ENCODE results near the gene SHC2. TPM values are rescaled to one million over a fixed set of nuclear protein-coding genes. Genes with fewer than 3 reads are reported as not detected.

The SHC2 gene
- polyA plus RNA-seq, 4 donors: 7.6 to 18.9 (median 12.3) TPM

- Histone ChIP-seq H3K27me3 (ENCODE audit: control insufficient read depth in 3 of 3, insufficient read depth in 3 of 3, low read length in 3 of 3) (peaks cover 7 to 41% (median 14%) of the 10 kb centered on the region in 3 donors), H3K36me3 (ENCODE audit: control insufficient read depth in 3 of 3, insufficient read depth in 2 of 3, low read depth in 1 of 3, low read length in 3 of 3) (no peaks in the 10 kb centered on the region), H3K27ac (ENCODE audit: low read depth in 1 of 3, low read length in 2 of 3) (no peak overlapping the region), H3K9me3 (ENCODE audit: control insufficient read depth in 2 of 2, insufficient read depth in 1 of 2, low read depth in 1 of 2, low read length in 1 of 2) (peaks cover 0 to 3% of the 10 kb centered on the region in 2 donors), H3K4me1 (ENCODE audit: control insufficient read depth in 3 of 3, insufficient read depth in 2 of 3, low read depth in 1 of 3, low read length in 2 of 3) (peaks cover 0 to 5% (median 0%) of the 10 kb centered on the region in 3 donors), H3K4me3 (ENCODE audit: low read depth in 1 of 3, low read length in 3 of 3) (no peak overlapping the region)
- 60 to 84% (median 70%) methylated on average over 48 of the region's 48 CpGs for WGBS, 3 donors
- FAIRE-seq (no peak), DNase-seq (no peak)
Observed at GRCh38 chr19:406971-407510, 53.8 kb downstream of the SHC2 start.

- Histone ChIP-seq H3K36me3 (ENCODE audit: control insufficient read depth in 3 of 3, insufficient read depth in 2 of 3, low read depth in 1 of 3, low read length in 3 of 3) (no peaks in the 10 kb centered on the region), H3K27ac (ENCODE audit: low read depth in 1 of 3, low read length in 2 of 3) (no peak overlapping the region), H3K9me3 (ENCODE audit: control insufficient read depth in 2 of 2, insufficient read depth in 1 of 2, low read depth in 1 of 2, low read length in 1 of 2) (peaks cover 0 to 3% of the 10 kb centered on the region in 2 donors), H3K4me3 (ENCODE audit: low read depth in 1 of 3, low read length in 3 of 3) (no peak overlapping the region), H3K27me3 (ENCODE audit: control insufficient read depth in 3 of 3, insufficient read depth in 3 of 3, low read length in 3 of 3) (peaks cover 7 to 36% (median 14%) of the 10 kb centered on the region in 3 donors), H3K4me1 (ENCODE audit: control insufficient read depth in 3 of 3, insufficient read depth in 2 of 3, low read depth in 1 of 3, low read length in 2 of 3) (peaks cover 0 to 5% (median 0%) of the 10 kb centered on the region in 3 donors)
- no peak for DNase-seq
- no peak for FAIRE-seq
- WGBS, 3 donors: 62 to 64% (median 64%) methylated on average over 33 to 41 of the region's 41 CpGs
Observed at GRCh38 chr19:406135-406781, 54.6 kb downstream of the SHC2 start.

- peaks cover 0 to 5% (median 0%) of the 10 kb centered on the region in 3 donors for H3K4me1 ChIP-seq (ENCODE audit: control insufficient read depth in 3 of 3, insufficient read depth in 2 of 3, low read depth in 1 of 3, low read length in 2 of 3)
- peaks cover 7 to 33% (median 12%) of the 10 kb centered on the region in 3 donors for H3K27me3 ChIP-seq (ENCODE audit: control insufficient read depth in 3 of 3, insufficient read depth in 3 of 3, low read length in 3 of 3)
- no peaks in the 10 kb centered on the region for H3K9me3 ChIP-seq (ENCODE audit: control insufficient read depth in 2 of 2, insufficient read depth in 1 of 2, low read depth in 1 of 2, low read length in 1 of 2)
- WGBS, 3 donors: 2 to 32% (median 21%) methylated on average over 22 to 29 of the region's 29 CpGs
- FAIRE-seq: no peak
- no peak overlapping the region for H3K27ac ChIP-seq (ENCODE audit: low read depth in 1 of 3, low read length in 2 of 3)
- no peaks in the 10 kb centered on the region for H3K36me3 ChIP-seq (ENCODE audit: control insufficient read depth in 3 of 3, insufficient read depth in 2 of 3, low read depth in 1 of 3, low read length in 3 of 3)
- no peak for DNase-seq
- H3K4me3 ChIP-seq (ENCODE audit: low read depth in 1 of 3, low read length in 3 of 3): no peak overlapping the region
Observed at GRCh38 chr19:405121-405965, 55.5 kb downstream of the SHC2 start.

- H3K36me3 ChIP-seq (ENCODE audit: control insufficient read depth in 3 of 3, insufficient read depth in 2 of 3, low read depth in 1 of 3, low read length in 3 of 3): no peaks in the 10 kb centered on the region
- 70 to 80% (median 70%) methylated on average over 35 to 38 of the region's 38 CpGs for WGBS, 3 donors
- H3K9me3 ChIP-seq (ENCODE audit: control insufficient read depth in 2 of 2, insufficient read depth in 1 of 2, low read depth in 1 of 2, low read length in 1 of 2): no peaks in the 10 kb centered on the region
- peaks cover 8 to 17% (median 9%) of the 10 kb centered on the region in 3 donors for H3K27me3 ChIP-seq (ENCODE audit: control insufficient read depth in 3 of 3, insufficient read depth in 3 of 3, low read length in 3 of 3)
- FAIRE-seq (no peak), DNase-seq (no peak)
- no peak overlapping the region for H3K4me3 ChIP-seq (ENCODE audit: low read depth in 1 of 3, low read length in 3 of 3)
- H3K4me1 ChIP-seq (ENCODE audit: control insufficient read depth in 3 of 3, insufficient read depth in 2 of 3, low read depth in 1 of 3, low read length in 2 of 3): no peaks in the 10 kb centered on the region
- no peak overlapping the region for H3K27ac ChIP-seq (ENCODE audit: low read depth in 1 of 3, low read length in 2 of 3)
Observed at GRCh38 chr19:403221-404027, 57.4 kb downstream of the SHC2 start.

GRCh38 chr19:402786-403185 lies 58.0 kb downstream of the SHC2 start:
- DNase-seq (no peak), FAIRE-seq (no peak)
- Histone ChIP-seq H3K27ac (ENCODE audit: low read depth in 1 of 3, low read length in 2 of 3) (no peak overlapping the region), H3K36me3 (ENCODE audit: control insufficient read depth in 3 of 3, insufficient read depth in 2 of 3, low read depth in 1 of 3, low read length in 3 of 3) (no peaks in the 10 kb centered on the region), H3K27me3 (ENCODE audit: control insufficient read depth in 3 of 3, insufficient read depth in 3 of 3, low read length in 3 of 3) (peaks cover 7 to 13% (median 8%) of the 10 kb centered on the region in 3 donors), H3K9me3 (ENCODE audit: control insufficient read depth in 2 of 2, insufficient read depth in 1 of 2, low read depth in 1 of 2, low read length in 1 of 2) (no peaks in the 10 kb centered on the region), H3K4me1 (ENCODE audit: control insufficient read depth in 3 of 3, insufficient read depth in 2 of 3, low read depth in 1 of 3, low read length in 2 of 3) (no peaks in the 10 kb centered on the region), H3K4me3 (ENCODE audit: low read depth in 1 of 3, low read length in 3 of 3) (no peak overlapping the region)
- WGBS, 3 donors: 88 to 92% (median 91%) methylated on average over 11 of the region's 11 CpGs

GRCh38 chr19:401866-402511 lies 58.8 kb downstream of the SHC2 start:
- H3K4me1 ChIP-seq (ENCODE audit: control insufficient read depth in 3 of 3, insufficient read depth in 2 of 3, low read depth in 1 of 3, low read length in 2 of 3): no peaks in the 10 kb centered on the region
- no peaks in the 10 kb centered on the region for H3K9me3 ChIP-seq (ENCODE audit: control insufficient read depth in 2 of 2, insufficient read depth in 1 of 2, low read depth in 1 of 2, low read length in 1 of 2)
- H3K27me3 ChIP-seq (ENCODE audit: control insufficient read depth in 3 of 3, insufficient read depth in 3 of 3, low read length in 3 of 3): peaks cover 2 to 13% (median 8%) of the 10 kb centered on the region in 3 donors
- DNase-seq (no peak), FAIRE-seq (no peak)
- 13 to 28% (median 20%) methylated on average over 32 to 38 of the region's 38 CpGs for WGBS, 3 donors
- no peak overlapping the region for H3K4me3 ChIP-seq (ENCODE audit: low read depth in 1 of 3, low read length in 3 of 3)
- no peaks in the 10 kb centered on the region for H3K36me3 ChIP-seq (ENCODE audit: control insufficient read depth in 3 of 3, insufficient read depth in 2 of 3, low read depth in 1 of 3, low read length in 3 of 3)
- no peak overlapping the region for H3K27ac ChIP-seq (ENCODE audit: low read depth in 1 of 3, low read length in 2 of 3)

GRCh38 chr19:400976-401865 lies 59.6 kb downstream of the SHC2 start:
- peaks cover 2 to 10% (median 8%) of the 10 kb centered on the region in 3 donors for H3K27me3 ChIP-seq (ENCODE audit: control insufficient read depth in 3 of 3, insufficient read depth in 3 of 3, low read length in 3 of 3)
- H3K4me3 ChIP-seq (ENCODE audit: low read depth in 1 of 3, low read length in 3 of 3): no peak overlapping the region

More at GRCh38 chr19:400976-401865, 59.6 kb downstream of the SHC2 start:
- DNase-seq: no peak
- Histone ChIP-seq H3K36me3 (ENCODE audit: control insufficient read depth in 3 of 3, insufficient read depth in 2 of 3, low read depth in 1 of 3, low read length in 3 of 3) (no peaks in the 10 kb centered on the region), H3K27ac (ENCODE audit: low read depth in 1 of 3, low read length in 2 of 3) (no peak overlapping the region), H3K9me3 (ENCODE audit: control insufficient read depth in 2 of 2, insufficient read depth in 1 of 2, low read depth in 1 of 2, low read length in 1 of 2) (no peaks in the 10 kb centered on the region), H3K4me1 (ENCODE audit: control insufficient read depth in 3 of 3, insufficient read depth in 2 of 3, low read depth in 1 of 3, low read length in 2 of 3) (no peaks in the 10 kb centered on the region)
- 74 to 84% (median 76%) methylated on average over 40 to 43 of the region's 43 CpGs for WGBS, 3 donors
- no peak for FAIRE-seq
